NOMO-1 treated with DMSO at 0.1 percent for 48 hours (cell line): Measurements from ENCODE around the gene RXRA.

Experiments used
- DNase-seq: peaks from one replicate; lab custom pipeline; 2025; ENCODE audit not compliant: unreplicated experiment; lab: John Stamatoyannopoulos, UW

Gene RXRA

DNA sequence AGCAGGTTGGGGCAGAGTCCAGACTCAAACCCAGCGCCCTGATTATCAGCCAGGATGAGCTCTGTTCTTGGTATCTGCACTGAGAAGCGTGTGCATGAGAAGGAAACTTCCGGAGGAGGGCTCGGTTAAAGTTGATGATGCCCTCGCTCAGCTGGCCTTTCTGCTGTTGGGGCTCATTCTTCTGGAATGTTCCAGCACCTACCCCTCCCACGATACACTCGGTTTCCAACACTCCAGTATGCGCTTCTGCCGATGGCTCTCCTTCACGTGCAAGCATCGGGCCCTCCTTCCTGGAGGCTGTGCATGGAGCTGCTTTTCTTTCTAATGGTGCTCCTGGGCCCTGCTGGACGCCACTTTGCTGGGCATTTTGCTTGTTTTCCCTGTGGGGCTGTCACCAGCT, 134.0 kb downstream of the RXRA start:
- no peak for DNase-seq

DNA sequence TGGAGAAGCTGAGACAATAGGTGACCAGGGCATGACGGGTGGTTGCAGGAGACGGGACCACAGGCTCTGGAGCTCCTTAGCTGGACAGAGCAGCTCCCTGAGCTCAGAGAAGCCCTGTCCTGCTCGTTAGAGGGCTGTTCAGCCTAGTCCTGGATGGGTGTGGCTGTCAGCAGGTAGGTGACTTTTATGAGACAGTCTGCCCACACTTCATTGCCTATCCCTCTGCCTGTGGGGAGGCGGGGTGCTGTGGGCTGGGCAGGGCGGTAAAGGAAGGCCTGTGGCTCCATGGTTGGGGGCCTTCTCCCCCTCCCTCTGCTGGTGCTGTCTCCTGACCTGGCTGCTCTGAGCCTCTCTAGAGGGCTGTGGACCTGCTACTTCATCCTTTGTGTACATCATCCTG, 134.6 kb downstream of the RXRA start:
- DNase-seq = no peak

- DNase-seq = no peak
Observed at GRCh38 chr9:134461426-134461982, 135.2 kb downstream of the RXRA start.

DNA sequence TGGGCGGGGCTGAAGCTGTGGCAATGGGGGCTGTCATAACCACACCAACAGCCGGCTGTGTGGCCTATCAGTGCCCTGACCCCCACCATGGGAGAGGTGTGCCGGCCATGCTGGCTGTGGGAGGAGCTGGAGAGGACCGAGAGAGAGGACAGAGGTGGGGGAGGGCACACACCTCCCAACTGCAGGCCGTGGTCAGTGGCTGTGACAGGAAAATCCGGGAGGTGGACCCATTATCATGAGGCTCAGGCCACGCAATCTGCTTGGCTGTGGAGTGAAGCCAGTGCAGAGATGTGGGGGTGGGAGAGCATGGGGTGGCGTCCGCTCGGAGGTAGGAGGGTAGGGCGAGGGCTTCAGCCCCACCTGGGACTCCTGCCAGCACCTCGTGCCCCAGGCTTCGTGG, 136.1 kb downstream of the RXRA start:
- DNase-seq = no peak

GRCh38 chr9:134463280-134463679, 137.0 kb downstream of the RXRA start:
- DNase-seq = no peak

DNA sequence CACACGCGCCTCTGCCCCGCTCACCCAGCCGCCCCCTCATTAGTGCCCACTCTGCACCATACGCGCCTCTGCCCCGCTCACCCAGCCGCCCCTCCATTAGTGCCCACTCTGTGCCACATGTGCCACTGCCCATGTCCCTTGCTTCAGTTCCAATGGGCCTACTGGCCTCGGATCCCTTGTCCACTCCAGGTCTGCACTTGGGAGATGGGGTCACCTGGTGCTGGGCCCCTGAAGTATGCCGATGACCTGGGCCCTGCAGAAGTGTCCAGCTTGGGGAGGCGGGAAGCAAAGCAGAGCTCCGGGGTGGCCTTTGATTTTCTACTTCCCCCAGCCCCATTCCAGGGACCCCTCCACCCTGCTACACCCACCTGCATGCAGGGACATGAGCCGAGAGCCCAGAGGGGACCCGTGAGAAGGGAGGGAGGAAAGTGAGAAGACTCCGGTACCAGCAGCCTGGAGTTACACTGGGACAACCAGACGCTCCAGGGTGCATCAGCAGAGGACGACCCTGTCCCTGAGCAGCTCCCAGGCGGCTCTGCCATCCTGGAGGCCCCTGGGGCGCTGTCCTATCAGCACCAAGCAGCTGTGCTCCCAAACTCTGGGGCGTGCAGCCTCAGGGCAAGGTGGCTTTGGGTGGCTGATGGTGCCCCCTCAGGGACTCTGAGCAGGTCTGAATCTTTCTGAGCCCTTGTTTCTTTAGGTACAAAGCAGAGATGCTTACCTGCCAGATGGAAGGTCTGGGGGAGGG, 140.8 kb downstream of the RXRA start:
- DNase-seq = no peak

GRCh38 chr9:134468358-134468757, 142.1 kb downstream of the RXRA start:
- DNase-seq = no peak

GRCh38 chr9:134469041-134469875, 143.0 kb downstream of the RXRA start:
- DNase-seq = no peak

GRCh38 chr9:134472256-134472655, 146.0 kb downstream of the RXRA start:
- no peak for DNase-seq

- no peak for DNase-seq
Observed at GRCh38 chr9:134473141-134474054, 147.1 kb downstream of the RXRA start.

DNA sequence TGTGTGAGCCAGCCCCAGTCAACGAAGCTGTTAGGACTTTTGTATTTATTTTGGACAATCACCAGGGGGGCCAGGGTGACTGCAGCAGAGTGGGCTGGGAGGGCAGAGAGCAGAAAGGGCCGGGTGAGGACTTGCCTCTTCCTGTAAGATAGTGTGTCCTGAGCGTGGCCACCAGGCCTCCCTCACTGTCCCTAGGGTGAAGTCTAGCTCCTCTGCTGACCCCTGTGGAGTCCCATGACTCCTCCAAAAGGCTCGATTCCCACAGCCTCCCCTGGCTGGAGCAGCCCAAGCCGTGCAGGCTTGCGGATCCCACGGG, 147.8 kb downstream of the RXRA start:
- DNase-seq = no peak

- DNase-seq = no peak
Observed at GRCh38 chr9:134475011-134475790, 148.9 kb downstream of the RXRA start.

- DNase-seq = no peak
Observed at GRCh38 chr9:134476272-134476941, 150.2 kb downstream of the RXRA start.

GRCh38 chr9:134476942-134477335, 150.7 kb downstream of the RXRA start:
- no peak for DNase-seq

- no peak for DNase-seq
Observed at GRCh38 chr9:134477342-134477925, 151.2 kb downstream of the RXRA start.

DNA sequence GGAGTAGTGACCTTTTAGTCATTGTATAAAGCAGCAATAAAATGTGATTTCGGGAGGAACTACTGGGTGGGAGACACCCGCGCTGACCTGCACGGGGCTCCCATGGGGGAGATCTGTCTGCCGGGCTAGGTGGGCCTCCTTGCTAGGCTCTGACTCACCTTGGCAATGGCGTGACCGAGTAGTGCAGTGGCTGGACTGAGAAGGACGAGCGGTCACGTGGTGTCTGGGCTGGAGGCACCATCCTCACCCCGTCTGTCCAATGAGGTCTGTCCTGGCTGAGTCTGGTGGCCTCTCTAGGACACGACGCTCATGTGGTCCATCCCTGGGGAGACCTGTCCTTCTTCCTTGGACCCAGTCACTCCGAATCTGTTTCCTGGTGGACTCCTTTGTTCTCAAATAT, 151.7 kb downstream of the RXRA start:
- DNase-seq = no peak

- DNase-seq = no peak
Observed at GRCh38 chr9:134481762-134482161, 155.5 kb downstream of the RXRA start.

- no peak for DNase-seq
Observed at GRCh38 chr9:134482226-134482625, 156.0 kb downstream of the RXRA start.

DNA sequence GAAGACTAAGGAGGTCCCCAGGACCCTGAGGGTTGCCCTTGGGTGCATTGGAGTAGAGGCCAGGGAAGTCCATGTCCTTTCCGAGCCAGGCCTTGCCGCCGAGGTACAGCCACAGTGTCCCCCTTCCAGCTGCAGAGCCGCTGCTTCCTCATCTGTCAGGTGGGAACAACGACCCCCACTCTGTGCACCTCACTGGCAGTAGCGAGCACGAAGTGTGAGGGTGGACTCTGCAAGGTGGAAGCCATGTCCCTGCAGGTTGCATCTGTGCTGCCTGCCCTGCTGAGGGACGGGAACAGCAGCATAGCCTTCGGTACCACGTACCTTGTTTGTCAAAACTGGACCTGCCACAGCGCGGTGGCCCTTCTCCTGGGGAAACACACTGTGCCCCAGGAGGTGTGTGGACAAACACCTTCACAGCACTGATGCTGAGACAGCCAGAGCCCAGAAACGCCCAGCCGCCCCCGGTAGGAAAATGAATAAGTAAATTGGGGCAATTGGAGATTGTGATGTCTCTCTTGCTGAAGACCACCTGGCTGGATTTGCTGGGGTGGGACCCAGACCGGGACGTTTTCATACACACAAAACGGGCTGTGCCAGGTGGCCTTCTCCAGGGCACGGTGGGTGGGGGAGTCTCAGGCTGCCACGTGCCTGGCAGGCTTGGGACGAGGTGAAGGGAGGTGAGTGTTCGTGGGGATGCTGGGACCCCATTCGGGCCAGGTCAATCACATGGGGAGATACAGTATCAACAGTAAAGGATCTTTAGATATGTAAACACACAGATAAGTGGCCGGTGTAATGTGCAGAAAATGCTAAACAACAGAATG, 157.3 kb downstream of the RXRA start:
- DNase-seq = no peak
